T47D (cell line): Measurements from ENCODE around the gene CENPV.

ENCODE experiments used
- DNase-seq, 2 experiments: peaks; one replicate each; pipeline versions ENCODE4 v3.0.0 to v3.0.0-alpha.2; 2011 to 2012; ENCODE audit warnings: low read depth in 1 of 2, low spot score in 1 of 2
- JUND ChIP-seq: IDR thresholded peaks from 2 replicates; pipeline ENCODE4 v1.6.1; 2012; ENCODE audit warnings: low read depth
- in situ Hi-C: cut with HindIII; loops from 2 replicates; pipeline ENCODE4 v1.10.0; 2016; ENCODE audit warnings: low sequenced_read_pairs, low pct_unique_long_range_greater_than_20kb

Gene CENPV

DNA sequence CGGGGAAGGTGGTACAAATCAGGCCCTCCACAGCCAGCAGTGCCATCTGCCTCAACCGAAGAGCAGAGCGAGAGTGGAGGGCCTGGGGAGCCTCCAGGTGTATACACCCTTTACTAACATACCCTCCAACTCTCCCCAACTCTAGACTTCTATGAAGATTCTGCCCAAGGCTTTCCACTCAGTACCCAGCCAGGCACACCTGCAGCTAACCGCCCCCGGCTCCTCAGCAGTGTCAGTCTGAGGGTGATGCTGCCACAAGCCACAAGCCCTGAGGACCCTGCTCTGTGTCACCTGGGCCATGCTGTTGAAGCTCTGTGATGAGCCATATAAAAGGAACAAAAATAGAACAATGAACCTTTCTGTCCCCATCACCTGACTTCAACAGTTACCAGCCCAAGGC is 3.8 kb downstream of the CENPV start:
- no peak for TF ChIP-seq JUND
- in situ Hi-C loops = no loop called here

DNA sequence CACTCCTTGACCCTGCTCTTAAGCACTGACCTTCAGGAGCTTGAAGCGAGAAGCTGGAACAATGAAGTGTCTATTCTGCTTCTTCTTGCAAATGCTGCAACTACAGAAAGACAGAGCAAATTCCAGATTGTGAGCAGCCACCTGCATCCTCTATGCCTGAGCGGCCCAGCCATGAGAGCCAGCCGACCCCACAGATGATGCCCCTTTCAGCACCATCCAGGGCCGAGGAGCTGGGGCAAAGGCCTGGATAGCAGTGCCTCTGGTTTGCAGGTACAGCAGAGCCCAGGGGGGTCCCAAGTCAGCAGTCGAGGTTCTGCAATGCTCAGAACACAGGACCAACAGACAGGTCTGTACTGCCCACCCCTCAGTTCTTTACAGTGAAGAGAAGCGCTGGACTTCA is 4.7 kb downstream of the CENPV start:
- no peak for DNase-seq
- in situ Hi-C loops = no loop called here
- no peak for TF ChIP-seq JUND

More for the DNA sequence above, 3.8 kb downstream of the CENPV start:
- no peak for DNase-seq

DNA sequence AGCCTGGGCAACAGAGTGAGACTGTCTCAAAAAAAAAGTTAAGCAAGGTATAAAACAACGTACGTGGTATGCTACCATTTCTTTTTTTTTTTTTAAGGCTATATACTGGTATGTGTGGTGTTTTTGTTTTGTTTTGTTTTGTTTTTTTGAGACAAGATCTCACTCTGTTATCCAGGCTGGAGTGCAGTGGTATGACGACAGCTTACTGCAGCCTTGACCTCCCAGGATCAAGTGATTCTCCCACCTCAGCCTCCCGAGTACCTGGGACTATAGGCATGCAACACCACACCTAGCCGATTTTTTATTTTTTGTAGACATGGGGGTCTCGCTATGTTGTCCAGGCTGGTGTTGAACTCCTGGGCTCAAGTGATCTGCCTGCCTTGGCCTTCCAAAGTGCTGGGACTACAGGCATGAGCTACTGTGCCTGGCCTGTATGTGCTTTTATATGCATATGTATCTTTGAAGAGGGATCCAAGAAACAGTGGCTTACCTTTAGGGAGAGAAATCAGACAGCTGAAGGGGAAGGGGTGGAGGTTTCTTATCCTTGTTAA is 6.5 kb downstream of the CENPV start:
- in situ Hi-C loops = no loop called here
- TF ChIP-seq JUND = no peak
- no peak for DNase-seq

DNA sequence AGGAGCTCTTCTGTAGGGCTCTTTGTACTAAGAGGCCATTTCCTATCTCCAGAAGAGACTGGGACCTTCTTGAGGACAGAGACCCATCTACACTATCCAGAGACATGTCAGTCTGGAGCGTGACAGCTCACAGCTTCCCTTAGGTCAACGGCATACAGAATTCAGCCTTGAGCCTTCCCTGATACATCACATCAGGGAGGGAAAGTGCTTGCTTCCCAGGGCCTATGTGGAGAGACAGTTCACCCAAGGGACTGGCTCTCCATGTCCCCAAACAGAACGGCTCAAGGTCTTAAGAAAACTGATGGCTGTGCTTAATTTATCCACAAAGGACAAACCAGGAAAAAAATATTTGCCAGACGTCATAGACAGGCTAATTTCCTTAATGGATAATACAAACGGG is 7.7 kb downstream of the CENPV start:
- in situ Hi-C loops = no loop called here
- DNase-seq = no peak
- TF ChIP-seq JUND = no peak

DNA sequence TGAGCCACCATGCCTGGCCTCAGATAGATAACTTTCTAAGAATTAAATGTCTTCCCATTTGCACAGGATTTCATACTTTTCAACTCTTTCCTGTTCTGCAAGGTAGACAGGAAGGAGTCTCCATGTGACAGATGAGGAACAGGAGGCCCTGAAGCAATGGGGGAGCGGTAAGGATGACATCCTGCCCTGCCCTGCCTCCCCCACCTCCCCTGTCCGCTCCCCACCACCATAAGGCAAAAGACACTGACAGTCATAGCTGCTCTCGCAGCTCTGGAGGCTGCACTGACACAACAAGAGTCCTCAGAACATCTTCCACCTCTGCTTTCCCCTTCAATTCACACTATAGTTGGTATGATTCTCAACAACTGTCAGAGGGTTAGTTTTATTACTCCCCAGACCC is 9.7 kb downstream of the CENPV start:
- in situ Hi-C loops = no loop called here
- TF ChIP-seq JUND = no peak
- no peak for DNase-seq

DNA sequence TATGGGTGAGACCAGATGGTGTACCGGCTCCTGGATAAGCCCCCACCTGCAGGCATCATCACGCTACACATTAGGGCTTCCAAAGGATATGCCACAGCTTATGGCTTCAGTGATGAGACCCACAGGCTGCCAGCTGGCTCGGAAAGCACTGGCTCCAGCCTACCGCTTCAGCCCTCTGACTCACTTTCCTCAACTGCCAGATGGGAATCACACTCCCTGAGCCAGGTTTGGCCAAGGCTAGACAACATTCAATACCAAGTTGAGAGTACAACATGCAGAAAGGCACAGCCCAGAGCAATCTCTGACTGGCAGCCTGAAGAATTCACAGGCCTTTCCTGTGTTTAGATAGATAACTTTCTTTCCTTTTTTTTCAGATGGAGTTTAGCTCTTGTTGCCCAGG is 10.3 kb downstream of the CENPV start:
- in situ Hi-C loops = no loop called here
- TF ChIP-seq JUND = no peak
- no peak for DNase-seq

DNA sequence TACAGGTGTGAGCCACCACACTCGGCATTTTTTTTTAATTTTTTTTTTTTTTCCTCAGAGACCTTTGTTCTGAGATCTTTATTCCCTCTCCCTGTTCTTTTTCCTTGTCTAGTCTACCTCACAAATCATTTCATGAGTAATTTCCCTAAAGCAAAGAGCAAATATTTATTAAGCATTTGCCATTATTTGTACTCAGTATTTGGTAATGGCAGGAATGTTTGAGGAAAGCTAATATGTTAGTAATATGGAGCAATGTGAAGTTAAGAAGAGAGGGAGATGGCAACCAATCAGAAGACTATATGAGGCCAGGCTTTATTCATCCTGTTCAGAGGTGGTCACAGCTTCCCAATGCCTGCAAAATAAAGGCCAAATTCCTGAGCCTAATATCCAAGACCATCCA is 13.3 kb downstream of the CENPV start:
- no peak for TF ChIP-seq JUND
- in situ Hi-C loops = no loop called here
- DNase-seq = peak in 1 of 2 experiments; percentile 13

DNA sequence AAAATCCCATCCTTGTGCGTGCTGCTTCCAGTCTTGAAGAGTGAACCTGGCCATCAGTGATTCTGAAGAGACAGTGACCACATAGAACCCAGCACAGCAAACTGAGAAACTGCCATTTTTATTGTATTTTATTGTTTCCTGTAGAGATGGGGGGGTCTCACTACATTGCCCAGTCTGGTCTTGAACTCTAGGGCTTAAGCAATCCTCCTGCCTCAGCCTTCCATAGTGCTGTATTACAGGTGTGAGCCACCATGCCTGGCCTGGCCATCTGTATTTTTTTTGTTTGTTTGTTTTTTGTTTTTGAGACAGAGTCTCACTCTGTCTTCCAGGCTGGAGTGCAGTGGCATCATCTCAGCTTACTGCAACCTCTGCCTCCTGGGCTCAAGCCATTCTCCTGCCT is 13.9 kb downstream of the CENPV start:
- no peak for DNase-seq
- in situ Hi-C loops = no loop called here
- no peak for TF ChIP-seq JUND

DNA sequence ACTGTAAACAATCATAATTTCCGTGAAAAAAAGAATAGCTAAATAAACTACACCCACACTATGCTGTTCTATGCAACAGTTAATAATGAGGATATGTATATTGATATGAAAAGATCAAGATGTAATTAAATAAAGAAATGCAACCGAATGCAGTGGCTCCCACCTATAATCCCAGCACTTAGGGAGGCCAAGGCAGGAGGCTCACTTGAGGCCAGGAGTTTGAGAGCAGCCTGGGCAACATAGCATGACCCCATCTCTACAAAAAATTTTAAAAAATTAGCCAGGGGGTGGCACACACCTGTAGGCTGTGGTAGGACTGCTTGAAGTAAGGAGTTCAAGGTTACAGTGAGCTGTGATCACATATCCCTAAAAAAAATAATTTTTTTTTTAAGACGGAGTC is 14.9 kb downstream of the CENPV start:
- in situ Hi-C loops = no loop called here
- no peak for TF ChIP-seq JUND
- no peak for DNase-seq

DNA sequence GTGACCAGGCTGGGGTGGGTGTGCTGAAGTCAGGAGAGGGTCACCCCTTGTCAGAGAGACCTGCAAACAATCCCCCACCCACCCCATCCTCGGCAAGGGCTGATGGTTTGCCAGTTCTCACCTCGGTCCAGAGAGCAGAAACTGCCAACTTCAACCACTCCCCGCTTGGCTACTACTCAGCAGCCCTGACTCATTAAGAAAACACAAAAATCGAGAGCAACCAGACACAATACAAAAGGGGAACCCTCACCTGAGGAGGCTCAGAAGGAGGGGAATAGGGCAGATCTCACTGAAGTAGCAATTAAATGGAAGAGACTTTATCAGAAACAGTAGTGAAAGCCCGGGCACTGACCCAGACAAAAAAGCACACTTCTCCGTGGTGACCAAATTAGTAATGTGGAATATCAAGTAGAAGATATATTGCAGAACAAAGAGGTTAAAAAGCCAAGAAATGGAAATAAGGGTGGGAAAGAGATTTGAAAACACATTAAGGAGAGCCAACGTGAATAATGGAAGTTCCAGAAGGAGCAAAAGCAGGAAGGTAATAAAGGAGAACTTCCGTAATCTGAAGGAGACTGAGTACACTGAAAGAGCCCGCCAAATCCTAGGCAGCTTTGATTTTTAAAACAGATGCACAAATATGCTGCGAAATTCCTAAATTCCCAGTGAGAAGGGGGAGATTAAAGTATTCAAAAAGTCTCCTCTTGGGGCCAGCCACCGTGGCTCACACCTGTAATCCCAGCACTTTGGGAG is 23.6 kb downstream of the CENPV start:
- DNase-seq = no peak
- in situ Hi-C loops = no loop called here

DNA sequence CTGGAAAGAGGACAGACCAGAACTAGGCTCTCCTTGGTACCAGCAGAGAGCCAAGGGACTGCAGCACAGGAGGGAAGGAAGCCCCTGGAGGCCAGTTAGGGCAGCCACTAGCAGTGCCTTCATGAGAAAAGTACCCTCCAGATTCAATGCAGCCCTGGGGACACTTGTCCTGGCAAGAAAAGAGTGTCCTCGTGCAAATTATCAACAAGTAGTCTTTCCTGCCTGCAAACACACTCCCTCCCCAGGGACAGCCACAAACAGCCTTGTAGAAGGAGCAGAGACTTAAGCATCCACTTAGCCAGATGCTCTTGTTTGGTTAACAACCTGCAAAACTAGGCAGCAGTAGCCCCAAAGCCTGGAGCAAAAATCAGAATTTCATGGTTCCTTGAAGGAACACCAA is 24.3 kb downstream of the CENPV start:
- no peak for DNase-seq
- in situ Hi-C loops = no loop called here

More for the DNA sequence above, 23.6 kb downstream of the CENPV start:
- no peak for TF ChIP-seq JUND

DNA sequence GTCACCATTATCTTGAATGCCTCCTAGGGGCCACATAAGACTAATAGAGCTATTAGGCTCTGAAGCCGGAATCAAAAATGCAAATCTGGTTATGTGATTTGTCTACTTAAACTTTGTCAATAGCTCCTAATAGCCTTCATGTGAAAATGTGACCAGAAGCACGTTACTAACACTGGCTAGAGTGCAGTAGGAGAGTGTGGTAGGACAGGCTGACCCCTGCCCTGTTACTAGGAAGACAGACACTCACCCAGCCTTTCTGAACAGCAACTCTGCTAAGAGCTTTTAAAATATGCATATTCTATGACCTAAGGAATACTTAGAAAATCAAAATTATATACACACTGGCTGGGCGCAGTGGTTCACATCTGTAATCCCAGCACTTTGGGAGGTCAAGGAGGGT is 26.3 kb downstream of the CENPV start:
- no peak for DNase-seq
- in situ Hi-C loops = no loop called here
- no peak for TF ChIP-seq JUND

More for the DNA sequence above, 24.3 kb downstream of the CENPV start:
- TF ChIP-seq JUND = no peak

DNA sequence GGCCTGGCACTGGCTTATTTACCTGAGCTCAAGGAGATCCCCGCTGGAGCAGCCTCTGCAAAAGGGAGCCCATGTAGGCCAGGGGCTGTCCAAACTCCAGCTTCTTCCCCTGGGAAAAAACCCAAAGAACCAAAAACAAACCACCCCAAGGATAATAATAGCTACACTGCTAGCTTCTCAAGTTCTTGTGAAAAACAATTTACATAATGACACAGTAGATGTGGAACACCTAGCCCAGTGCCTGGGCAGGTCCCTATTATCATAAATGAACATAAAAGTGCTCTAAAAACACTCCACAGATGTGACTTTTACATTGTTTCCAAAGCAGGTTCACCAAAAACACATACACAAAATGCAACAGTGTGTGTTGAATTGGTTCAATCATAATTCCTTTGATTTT is 27.3 kb downstream of the CENPV start:
- in situ Hi-C loops = no loop called here
- DNase-seq = no peak
- TF ChIP-seq JUND = no peak

DNA sequence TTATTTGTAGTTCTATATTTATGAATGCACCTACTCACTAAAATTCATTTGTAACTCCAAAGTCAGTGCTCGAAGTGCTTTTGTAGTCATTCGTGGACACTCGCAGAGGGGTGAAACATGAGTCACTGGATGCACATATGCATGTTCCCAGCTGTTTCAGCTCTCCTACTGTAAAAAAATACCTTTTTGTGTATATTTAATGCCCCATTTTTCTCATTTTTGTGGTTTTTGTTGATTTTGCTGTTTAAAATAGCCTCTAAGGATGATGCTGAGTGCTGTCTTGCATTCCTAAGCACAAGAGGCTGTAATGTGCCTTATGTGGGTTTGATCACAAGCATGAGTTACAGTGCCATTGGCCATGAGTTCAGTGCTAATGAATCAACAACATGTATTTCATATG is 30.6 kb downstream of the CENPV start:
- TF ChIP-seq JUND = no peak
- DNase-seq = no peak
- in situ Hi-C loops = no loop called here
